ENCODE results near the gene FOXO3. TPM values are rescaled to one million over a fixed set of nuclear protein-coding genes. Genes with fewer than 3 reads are reported as not detected.
A peak's percentile ranks its signal among the peaks of the same experiment; 100 is the strongest.
"Not testable (repeated sequence)": the region's sequence is repeated elsewhere in the genome, so short reads cannot be mapped to it uniquely, and the experiment has no call there.

FOXO3 gene
- total RNA-seq, 1 donor from 2014 or later = 56.0 TPM

DNA sequence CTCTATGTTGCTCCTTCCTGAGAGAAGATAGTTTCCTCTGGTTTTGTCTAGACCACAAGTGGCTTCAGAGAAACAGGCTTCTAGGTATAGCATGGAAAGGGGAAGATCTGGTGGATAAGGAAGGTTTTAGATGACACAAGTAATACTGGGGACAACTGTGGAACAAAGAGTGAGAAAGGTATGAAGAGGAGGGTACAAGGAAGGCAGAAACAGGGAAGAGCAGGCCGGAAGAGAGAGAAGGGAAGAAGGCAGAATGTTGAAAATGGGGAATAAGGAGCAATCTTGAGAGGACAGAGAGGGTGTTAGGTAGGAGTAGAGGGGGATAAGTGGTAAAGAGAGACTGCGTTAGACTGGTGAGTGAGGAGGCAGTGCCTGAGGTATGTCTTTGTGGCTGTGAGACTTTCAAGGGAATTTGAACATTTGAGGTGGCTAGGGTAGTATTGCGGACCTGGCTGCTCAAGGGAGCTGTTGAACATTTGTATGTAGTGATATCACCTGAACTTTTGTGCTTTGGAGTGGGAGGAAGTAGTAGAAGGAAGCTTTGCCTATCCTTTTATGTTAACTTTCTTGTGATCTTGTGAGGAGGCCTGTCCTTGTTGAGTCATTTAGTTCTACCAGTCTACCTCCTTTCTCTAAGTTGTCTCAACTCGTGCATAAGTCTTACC lies 69.5 kb downstream of the FOXO3 start:
- no peak for DNase-seq

- DNase-seq = no peak
Measured at GRCh38 chr6:108632441-108632840, 71.7 kb downstream of the FOXO3 start.

DNA sequence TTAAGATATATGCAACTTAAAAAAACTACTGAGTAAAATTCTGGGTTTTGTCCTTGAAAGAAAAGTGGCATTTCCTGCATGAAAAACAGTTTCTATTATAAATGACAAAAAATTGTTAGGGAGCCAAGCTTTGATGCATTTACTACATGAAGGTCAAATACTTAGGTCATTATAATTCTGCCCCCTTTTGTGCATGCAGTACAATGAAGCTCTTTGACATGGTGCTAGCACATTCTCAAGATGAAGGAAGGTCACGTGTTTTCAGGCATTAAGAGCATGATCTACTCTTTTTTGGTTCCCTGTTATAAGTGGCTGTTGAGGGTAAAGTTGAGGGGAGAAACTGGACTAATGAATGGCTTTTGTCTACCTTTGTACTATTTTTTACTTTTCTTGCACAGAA lies 72.7 kb downstream of the FOXO3 start:
- DNase-seq = no peak

DNA sequence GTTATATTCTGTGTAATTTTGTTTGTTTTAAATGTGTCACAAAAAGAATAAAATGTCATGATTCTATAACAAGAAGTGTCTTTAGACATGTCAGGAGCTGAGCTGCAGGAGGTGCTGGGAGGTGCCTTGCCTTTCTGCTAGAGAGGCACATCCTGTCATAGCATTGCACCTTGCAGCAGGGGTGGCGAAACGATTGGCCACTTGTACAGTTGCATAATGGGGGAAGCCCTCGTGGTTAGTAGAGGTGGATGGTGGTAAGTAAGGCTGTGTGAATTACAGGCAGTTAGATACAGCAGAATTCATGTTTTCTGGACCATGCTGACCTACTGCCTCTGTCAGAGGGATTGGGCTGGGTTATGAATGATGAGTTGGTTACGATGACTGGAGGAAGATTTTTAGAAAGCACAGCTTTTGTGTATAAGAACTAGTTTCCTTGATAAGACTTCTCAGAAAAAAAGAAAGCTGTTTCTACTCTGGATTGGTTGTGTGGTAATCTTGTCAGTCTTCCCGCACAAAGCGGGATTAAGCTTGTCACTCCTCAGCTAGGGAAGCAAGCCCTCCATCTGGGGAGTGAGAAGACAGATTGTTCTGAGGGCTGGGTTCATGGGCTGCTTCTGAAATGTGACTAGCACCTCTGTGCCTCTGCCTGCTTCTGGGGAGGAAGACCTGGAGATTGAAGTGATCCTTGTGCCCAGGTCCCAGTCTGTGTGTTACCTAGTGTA lies 74.9 kb downstream of the FOXO3 start:
- DNase-seq = no peak

DNA sequence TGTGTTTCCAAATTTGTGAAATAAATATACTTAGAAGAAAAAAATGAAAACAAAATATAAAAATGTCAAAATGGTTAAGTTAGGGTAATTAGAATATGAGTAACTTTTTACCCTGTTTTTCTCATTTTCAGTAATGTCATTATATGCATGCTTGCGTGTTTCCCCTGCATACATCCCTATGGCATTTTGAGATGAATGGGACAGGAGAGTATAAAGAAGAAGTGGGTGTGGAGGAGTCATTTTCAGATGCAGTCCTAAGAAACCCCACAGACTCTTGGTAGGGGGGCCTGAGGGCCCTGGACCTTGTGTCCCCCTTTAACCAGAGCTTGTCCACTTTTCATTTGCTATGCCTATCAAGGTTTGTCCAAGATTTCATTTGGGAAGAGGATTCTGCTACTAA lies 77.2 kb downstream of the FOXO3 start:
- DNase-seq = no peak

GRCh38 chr6:108638993-108639392 lies 78.3 kb downstream of the FOXO3 start:
- DNase-seq = no peak

GRCh38 chr6:108640104-108640503 lies 79.4 kb downstream of the FOXO3 start:
- DNase-seq = no peak

GRCh38 chr6:108643184-108643583 lies 82.5 kb downstream of the FOXO3 start:
- no peak for DNase-seq

GRCh38 chr6:108644252-108644651 lies 83.5 kb downstream of the FOXO3 start:
- no peak for DNase-seq

- DNase-seq = no peak
Measured at GRCh38 chr6:108648191-108648590, 87.5 kb downstream of the FOXO3 start.

GRCh38 chr6:108650325-108650724 lies 89.6 kb downstream of the FOXO3 start:
- DNase-seq = no peak

DNA sequence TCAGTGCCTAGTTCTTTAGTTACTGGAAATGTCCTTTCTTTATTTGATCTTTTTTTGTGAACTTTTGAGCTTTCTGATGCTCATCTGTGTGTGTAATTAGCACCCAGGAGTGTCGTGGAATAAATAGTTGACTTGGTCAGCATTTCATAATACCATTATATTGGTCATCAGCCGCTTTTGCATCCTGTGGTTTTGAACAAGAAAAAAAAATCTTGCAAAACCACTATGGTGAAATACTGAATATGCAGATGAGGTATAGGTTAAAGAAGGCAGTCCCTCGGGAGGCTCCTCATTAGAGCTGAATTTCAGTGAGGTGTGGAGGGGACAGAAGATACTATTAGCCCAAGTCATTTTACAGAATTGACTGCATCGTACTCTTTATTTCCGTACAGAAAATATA lies 90.1 kb downstream of the FOXO3 start:
- no peak for DNase-seq

- no peak for DNase-seq
Measured at GRCh38 chr6:108651340-108652227, 90.9 kb downstream of the FOXO3 start.

- no peak for DNase-seq
Measured at GRCh38 chr6:108652375-108652774, 91.7 kb downstream of the FOXO3 start.

- no peak for DNase-seq
Measured at GRCh38 chr6:108653949-108654348, 93.2 kb downstream of the FOXO3 start.

DNA sequence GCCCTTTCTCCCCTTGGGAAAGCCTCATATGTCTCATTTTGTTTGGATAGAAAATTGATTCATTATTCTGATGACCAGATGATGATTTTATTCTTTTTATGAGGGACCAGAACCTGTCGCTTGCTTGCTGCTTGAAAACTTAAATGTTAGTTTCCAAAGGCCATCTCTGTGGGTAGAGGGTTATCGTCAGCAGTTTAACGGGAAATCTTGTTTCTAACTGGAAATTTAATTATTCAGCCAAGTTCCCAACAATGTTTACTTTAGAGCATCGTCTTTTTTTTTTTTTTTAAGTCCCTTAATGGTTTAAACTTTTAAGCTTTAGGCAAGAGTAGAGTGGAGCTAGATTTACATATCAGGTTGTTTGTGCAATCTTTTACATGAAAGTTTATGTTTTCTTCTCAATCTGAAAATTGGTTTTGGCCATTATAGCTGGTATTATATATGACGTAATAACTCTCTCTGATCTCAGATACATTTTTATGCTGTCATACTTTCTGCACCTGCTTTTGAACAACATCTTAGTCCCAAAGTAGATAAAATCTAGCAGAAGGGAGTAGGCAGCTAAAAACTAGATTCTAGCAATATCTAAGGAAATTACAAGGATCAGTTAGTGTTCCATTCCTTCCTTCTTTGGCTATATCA lies 93.9 kb downstream of the FOXO3 start:
- no peak for DNase-seq

DNA sequence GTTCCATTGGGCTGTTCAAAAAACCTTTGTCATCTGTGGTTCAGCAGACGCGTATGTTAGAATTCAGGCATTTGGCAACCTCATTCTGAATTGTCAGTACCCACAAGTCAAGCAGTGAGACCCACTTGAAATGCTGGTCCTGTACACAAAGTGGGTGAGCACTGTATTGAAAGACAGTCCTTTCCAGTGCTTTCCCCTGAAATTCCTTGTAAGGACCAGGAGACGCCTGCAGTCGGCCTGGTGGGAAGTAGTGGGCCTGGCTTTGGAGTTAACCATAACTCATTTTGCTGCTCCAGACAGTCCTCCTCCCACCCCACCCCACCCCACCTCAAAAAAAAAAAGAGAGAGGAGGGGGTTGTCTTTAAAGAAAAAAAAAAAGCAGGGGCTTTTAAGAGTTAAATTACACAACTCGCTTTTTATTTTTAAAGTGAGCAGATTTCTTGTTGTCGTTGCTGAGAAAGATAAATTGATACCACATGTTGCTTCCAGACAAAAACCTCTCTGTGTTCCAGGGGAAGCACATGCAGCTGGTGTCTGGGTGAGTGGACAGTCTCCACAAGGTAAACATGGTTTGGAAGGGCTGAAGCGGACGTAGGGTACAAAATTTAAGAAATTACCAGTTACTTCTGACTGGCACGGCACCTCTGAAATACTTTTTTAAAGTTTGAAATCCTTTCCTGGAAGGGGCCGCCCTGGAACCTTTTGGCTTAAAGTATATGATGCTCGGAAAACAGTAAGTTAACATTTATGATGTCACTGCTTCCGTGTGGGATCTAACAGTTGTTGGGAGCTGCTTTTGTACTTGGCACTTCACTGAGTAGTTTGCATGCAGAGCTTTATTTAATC lies 95.3 kb downstream of the FOXO3 start:
- peak; percentile 6 for DNase-seq

GRCh38 chr6:108656836-108657235 lies 96.1 kb downstream of the FOXO3 start:
- no peak for DNase-seq

DNA sequence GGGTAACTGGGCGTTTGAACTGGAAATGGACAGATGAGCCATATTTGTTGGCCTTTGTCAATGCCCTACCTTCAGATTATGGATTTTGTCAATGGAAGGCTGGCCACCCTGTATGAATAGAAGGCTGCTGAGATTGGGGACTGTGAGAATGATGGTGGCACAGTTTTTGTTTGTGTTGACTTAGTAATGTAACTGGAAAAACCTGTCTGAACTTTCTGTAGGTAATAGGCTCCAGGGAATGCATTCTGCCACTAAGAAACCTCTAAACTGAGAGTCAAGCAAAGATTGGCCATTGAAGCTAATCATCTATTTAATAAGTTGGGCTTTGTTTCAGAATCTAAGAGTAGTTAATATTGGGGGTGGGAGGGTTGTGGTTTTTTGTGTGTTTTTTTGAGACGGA lies 97.5 kb downstream of the FOXO3 start:
- DNase-seq = no peak

GRCh38 chr6:108658785-108659184 lies 98.1 kb downstream of the FOXO3 start:
- DNase-seq = not testable (repeated sequence)

- no peak for DNase-seq
Measured at GRCh38 chr6:108660251-108660650, 99.5 kb downstream of the FOXO3 start.

DNA sequence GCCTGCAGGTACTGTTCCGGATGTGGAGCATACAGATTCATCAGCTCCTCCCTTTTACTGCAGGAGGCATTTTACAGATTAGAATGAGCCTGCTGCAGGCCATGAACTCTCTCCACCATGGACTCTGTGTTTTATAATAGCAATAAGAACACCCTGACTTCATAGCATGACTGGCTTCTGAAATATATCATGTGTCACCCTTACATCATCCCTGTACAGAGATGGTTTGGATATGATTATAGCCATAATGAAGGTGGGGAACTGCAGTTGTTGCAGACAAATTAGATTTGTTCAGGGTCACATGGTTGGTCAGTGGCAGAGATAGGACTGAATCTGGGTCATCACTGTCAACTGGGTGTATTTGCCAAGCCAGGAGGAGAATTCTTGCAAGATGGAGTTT lies 100.7 kb downstream of the FOXO3 start:
- no peak for DNase-seq

All from occipital lobe (tissue), 2 donors.